ENCODE results near the gene SEC16B. TPM values are rescaled to one million over a fixed set of nuclear protein-coding genes. Genes with fewer than 3 reads are reported as not detected.

SEC16B gene
- total and polyA plus RNA-seq, 2 of the 13 experiments (the other 11 are each of a cell fraction or from before 2014, with no cell fraction given) = 4.6 to 5.8 TPM

GRCh38 chr1:177984136-177984525 lies 14.3 kb upstream of the SEC16B start:
- POLR2A ChIA-PET = interaction anchor here (1.3 kb wide), 1 partner anchor 14 kb away, joined by 4 read pairs; the partner anchor contains the start of gene SEC16B
- H3K4me3 ChIP-seq (replicated peaks in 1 of 3; ENCODE audit: insufficient read depth in 1 of 3, low read depth in 2 of 3, low read length in 3 of 3) = no peak overlapping the region
- no peak overlapping the region for H3K27ac ChIP-seq (ENCODE audit: extremely low read length, insufficient read depth, low read length)
- no peaks in the 10 kb centered on the region for H3K79me2 ChIP-seq (ENCODE audit: insufficient read depth, low read length)
- in situ Hi-C loops (cut with HindIII; ENCODE audit: extremely low pct_ligation_motif_present, low pct_unique_long_range_greater_than_20kb) (no loop called here), intact Hi-C loops (cut with micrococcal nuclease; ENCODE audit: unreplicated experiment) (no loop called here)
- no peaks in the 10 kb centered on the region for H4K20me1 ChIP-seq (ENCODE audit: insufficient read depth, low read length)
- H3K4me1 ChIP-seq (ENCODE audit: insufficient read depth, low read length) = peaks cover 14% of the 10 kb centered on the region
- FAIRE-seq (no peak), ATAC-seq (no peak), DNase-seq (ENCODE audit: low spot score) (peak; percentile 7)
- H3K4me2 ChIP-seq (ENCODE audit: low read depth, low read length) = no peak overlapping the region
- CTCF ChIA-PET (ENCODE audit: low intra/inter-chr PET ratio, low total read pairs) = no interaction called here
- H3K9me3 ChIP-seq (ENCODE audit: low read length) = no peaks in the 10 kb centered on the region
- BruUV-seq (replicated peaks) = no TSS peak
- no peaks in the 10 kb centered on the region for H3K36me3 ChIP-seq (replicated peaks in 1 of 2; ENCODE audit: control insufficient read depth in 1 of 2, insufficient read depth in 2 of 2, low read length in 2 of 2)
- no peak overlapping the region for H3K9ac ChIP-seq (ENCODE audit: insufficient read depth, low read depth, low read length)
- no peaks in the 10 kb centered on the region for H3K27me3 ChIP-seq (ENCODE audit: control insufficient read depth in 1 of 2, insufficient read depth in 2 of 2, low read length in 2 of 2)
- no peak overlapping the region for H2AFZ ChIP-seq (ENCODE audit: low read length)
- whole genome bisulfite sequencing (ENCODE audit: low lambda C conversion rate) = 78% methylated on average over 3 of the region's 3 CpGs
- TF ChIP-seq RCOR2 (CRISPR knock-in tag; IDR thresholded peaks at IDR 0.05) (no peak), NRL (CRISPR knock-in tag; IDR thresholded peaks at IDR 0.05; ENCODE audit: borderline replicate concordance) (no peak), ZBTB14 (CRISPR knock-in tag; IDR thresholded peaks at IDR 0.05) (no peak), ZMYM2 (CRISPR knock-in tag; IDR thresholded peaks at IDR 0.05) (no peak), ZNF362 (CRISPR knock-in tag; IDR thresholded peaks at IDR 0.05; ENCODE audit: borderline replicate concordance) (no peak), ESRRA (CRISPR knock-in tag; IDR thresholded peaks at IDR 0.05; ENCODE audit: low read depth) (no peak), THAP7 (CRISPR knock-in tag; IDR thresholded peaks at IDR 0.05) (peak; percentile 99), GABPA (IDR thresholded peaks at IDR 0.05; ENCODE audit: low read depth, low read length) (peak; percentile 37; the same call in 1 of the 2 replicates), GABPA (CRISPR knock-in tag; IDR thresholded peaks at IDR 0.05; ENCODE audit: low read depth) (peak; percentile 78), GABPB1 (CRISPR knock-in tag; IDR thresholded peaks at IDR 0.05) (peak; percentile 67; the same call in 1 of the 2 replicates), RBM22 (optimal IDR thresholded peaks at IDR 0.05; ENCODE audit: low read length) (no peak), ZNF331 (CRISPR knock-in tag; IDR thresholded peaks at IDR 0.05) (no peak), HNRNPUL1 (IDR thresholded peaks at IDR 0.05; ENCODE audit: low read depth, low read length) (no peak), MTA1 (CRISPR knock-in tag; IDR thresholded peaks at IDR 0.05; ENCODE audit: borderline replicate concordance) (no peak), ZGPAT (CRISPR knock-in tag; IDR thresholded peaks at IDR 0.05) (no peak), ZNF800 (CRISPR knock-in tag; IDR thresholded peaks at IDR 0.05) (no peak), ZNF207 (IDR thresholded peaks at IDR 0.05; ENCODE audit: borderline replicate concordance) (no peak), PBX3 (CRISPR knock-in tag; IDR thresholded peaks at IDR 0.05; ENCODE audit: borderline replicate concordance) (no peak)

Data from HepG2 (cell line).